Activated naive CD4-positive, alpha-beta T cell treated with Interleukin-2 at 50 U/mL for 16 hours (primary cell): ENCODE results near the gene TNRC6B.

ENCODE experiments used
- DNase-seq: peaks from one replicate; pipeline ENCODE4 v3.0.0-alpha.2; 2020

TNRC6B gene

DNA sequence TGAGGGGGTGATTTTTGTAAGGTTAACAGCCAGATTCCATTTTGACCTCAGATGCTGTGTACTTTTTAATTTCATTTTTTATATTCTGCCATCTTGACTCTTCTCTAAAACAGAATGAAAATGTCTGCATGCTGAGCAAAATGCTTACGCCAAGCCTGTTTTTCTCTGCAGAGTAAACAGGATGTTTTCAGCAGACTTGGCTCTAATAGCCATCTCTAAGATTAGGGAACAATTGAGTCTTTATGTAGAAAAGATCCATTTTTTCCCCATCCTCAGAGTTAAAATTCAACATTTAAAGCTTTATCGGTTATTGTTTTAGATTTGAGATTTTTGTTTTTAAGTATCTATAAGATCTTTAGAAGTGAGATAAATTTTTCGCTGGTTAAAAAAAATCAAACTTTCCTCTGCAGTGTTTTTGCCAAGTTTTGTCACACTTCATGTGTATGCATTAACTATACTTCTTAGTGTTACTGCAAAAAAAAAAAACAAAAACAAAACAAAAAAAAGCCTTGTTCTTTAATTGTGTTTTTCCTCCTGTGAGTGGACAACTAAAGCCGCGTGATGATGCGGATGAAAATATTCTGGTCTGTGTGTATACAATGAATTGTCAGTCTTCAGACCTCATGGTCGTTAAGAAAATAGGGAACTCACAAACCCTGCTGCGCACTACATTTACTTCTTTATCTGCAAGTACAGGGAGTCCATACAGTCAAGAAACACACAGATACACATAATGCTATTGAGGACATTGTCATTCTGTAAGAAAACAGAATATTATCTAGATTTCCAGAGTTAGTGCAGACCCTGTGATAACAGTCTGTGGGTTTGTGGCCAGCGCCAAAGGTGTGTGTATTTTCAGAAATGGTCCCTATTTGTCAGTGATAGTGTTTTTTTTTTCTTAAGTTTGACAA, 151.1 kb downstream of the TNRC6B start:
- no peak for DNase-seq

DNA sequence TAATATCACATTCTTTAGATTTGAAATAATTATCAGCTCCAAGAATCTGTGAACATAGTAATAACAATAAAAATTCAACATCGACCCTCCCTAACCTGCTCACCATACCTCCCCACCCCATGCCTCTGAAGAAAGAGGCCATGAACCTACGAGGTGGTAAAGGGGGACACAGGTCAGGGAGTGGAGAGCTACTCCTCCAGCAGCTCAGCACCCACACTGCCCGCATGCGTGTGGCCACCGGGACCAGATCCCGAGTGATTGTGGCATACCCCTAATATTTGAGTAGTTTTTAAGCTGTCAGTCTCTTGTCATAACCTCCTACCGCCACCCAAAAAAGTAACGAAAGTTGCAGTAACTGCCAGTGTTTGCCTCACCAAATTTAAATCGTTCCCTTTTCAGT, 151.7 kb downstream of the TNRC6B start:
- DNase-seq: no peak

- DNase-seq: no peak
These were observed 152.4 kb downstream of the TNRC6B start for GRCh38 chr22:40330086-40330485.

DNA sequence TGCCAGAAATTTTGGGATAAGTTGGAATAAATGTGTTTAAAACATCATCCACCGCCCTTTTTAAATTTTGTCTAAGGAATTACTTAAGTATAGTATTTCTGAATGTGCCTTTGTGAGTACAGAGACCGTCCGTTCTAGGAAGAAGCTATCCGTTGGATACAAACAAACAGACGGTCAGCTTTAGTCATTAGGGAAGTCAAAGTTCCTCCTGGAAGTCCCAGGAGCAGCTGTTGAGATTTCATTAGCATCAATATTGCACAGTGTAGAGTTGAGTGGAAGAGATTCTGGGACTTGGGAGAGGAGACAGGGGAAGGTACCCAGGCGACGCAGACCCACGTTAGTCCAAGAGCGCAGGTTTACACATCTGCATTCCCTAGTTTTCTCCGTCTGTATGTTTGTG, 152.9 kb downstream of the TNRC6B start:
- DNase-seq: no peak

GRCh38 chr22:40331706-40332105, 154.0 kb downstream of the TNRC6B start:
- DNase-seq: no peak

- DNase-seq: no peak
These were observed 154.6 kb downstream of the TNRC6B start for GRCh38 chr22:40332319-40332781.

DNA sequence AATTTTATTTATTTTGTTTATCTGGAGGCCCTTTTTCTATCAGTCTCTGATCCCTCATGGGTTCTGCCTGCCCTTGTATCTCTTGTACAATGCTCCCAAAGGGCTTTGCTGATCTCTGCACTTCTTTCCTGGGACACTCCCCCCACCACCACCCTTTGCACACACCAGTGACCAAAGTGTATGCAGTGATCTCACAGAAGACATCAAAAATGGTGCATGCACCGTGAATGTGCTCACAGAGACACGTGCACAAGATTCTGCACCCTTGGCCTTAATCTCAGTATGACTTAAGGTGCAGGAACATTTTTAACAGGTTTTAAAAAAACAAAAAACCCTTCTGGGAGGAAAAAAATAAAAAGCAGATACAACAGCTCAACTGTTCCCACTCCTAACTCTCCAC, 156.3 kb downstream of the TNRC6B start:
- no peak for DNase-seq

DNA sequence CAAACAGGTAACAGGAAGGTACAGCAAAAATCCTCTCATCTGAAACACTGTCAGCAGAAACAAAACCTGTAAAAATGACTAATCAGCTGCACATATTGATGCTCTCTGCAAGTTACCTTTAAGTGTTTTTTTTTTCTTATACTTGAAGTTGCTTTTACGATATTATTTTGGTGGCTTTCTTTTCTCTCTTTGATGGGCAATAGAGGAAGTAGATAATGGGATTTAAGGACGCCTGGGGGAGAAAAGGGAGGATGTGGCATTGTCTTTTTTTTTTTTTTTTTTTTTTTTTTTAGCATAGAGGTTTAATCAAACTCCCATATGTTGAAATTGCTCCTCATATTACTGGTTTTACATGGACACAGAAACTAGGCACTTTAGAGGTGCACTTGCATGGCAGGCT, 157.2 kb downstream of the TNRC6B start:
- DNase-seq: no peak

DNA sequence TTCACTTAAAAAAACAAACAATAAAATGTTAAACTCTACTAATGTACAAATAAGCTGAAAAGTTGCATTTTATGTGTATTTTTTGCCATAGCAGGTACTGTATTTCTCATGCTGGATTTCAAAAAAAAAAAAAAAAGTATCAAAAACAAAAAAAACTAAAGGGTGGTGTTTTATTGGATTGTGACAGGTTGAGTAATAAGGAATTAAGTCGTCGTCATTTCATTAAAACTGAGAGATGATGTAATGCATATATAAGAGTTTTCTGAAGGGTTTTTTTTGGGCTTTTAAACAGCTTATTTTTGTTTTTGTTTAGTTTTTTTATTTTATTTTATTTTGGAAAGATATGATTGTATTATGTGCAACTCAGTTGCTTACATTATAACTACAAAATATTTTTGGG, 157.6 kb downstream of the TNRC6B start:
- DNase-seq: no peak

- DNase-seq: no peak
These were observed 162.3 kb downstream of the TNRC6B start for GRCh38 chr22:40340044-40340443.

GRCh38 chr22:40341604-40342003, 163.9 kb downstream of the TNRC6B start:
- DNase-seq: no peak

DNA sequence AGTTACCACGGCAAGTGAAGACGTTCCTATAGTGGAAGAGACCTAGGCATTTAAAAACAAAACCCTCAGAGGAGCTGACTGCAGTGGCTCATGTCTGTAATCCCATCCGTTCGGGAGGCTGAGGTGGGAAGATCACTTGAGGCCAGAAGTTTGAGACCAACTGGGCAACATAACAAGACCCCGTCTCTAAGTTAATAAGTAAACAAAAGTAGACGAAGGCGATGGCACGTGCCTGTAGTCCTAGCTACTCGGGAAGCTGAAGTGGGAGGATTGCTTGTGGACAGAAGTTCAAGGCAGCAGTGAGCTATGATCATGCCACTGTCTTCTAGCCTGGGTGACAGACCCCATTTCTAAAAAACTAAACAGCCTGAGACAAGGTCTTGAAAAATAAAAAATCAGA, 164.8 kb downstream of the TNRC6B start:
- DNase-seq: no peak

- DNase-seq: peak; percentile 40
These were observed 167.5 kb downstream of the TNRC6B start for GRCh38 chr22:40345271-40345670.

- DNase-seq: peak; percentile 74
These were observed 168.1 kb downstream of the TNRC6B start for GRCh38 chr22:40345815-40346184.

DNA sequence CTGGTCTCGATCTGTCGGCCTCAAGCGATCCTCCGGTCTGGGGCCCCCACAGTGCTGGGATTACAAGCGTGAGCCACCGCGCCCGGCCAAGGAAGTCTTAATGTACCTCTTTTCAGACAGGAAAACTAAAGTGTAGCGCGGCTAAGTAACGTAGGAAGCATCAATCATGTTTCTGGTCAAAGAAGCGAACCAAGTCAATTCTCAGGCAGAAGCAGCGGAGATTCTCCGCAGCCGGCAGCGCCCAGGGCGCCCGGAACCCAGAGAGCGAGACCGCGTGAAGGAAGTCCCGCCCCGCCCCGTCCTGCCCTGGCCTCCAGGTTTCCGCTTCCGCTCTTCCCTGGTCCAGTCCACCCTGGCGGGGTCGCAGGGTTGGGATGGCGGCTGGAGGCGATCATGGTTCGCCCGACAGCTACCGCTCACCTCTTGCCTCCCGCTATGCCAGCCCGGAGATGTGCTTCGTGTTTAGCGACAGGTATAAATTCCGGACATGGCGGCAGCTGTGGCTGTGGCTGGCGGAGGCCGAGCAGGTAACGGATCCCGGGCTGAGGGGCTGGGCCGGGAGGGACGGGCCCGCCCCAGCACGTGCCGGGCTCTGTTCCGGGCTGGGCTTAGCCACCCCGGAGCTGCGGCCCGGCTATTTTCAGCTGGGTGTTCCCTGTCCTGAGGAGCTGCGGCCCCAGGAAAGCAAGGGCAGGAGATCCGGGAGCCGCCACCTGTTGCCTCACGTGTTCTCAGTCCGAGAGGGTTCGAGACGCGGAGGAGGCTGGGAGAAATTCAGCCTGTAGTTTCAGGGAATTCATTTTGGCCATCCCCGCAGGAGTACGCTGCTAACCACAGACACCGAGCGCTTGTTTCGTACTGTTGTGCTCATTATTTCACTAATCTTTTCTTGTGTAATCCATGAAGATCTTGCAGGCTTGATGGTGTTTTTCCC, 168.7 kb downstream of the TNRC6B start, which contains the start of gene ADSL:
TSS of gene ADSL (plus strand) at position 316 of the 934 bp plus-strand sequence. CDS start at position 375, 59 bp downstream.
- DNase-seq: peak; percentile 88

- no peak for DNase-seq
These were observed 169.6 kb downstream of the TNRC6B start for GRCh38 chr22:40347300-40347699.

DNA sequence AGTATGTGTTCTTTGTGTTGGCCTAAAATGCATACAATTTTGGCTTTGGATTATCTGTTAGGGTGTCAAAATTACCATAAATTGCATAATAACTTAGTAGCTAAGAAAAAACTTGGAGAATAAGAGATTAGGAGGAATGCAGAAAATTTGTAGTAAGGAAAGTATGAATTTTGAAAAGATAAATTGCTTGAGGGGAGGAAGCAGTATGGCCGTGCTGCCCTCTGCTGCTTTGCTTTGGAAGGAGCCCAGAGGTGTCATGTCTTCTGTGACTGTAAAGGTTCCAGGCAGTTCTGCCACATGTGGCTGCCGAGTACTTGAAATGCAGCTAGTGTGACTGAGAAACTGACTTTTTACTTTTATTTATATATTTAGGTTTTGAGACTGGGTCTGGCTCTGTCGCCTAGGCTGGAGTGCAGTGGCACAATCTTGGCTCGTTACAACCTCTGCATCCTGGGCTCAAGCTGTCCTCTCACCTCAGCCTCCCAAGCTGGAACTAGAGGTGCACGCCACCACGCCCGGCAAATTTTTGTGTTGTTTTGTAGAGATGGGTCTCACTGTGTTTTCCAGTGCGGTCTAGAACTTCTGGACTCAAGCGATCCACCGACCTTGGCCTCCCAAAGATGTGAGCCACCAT, 170.4 kb downstream of the TNRC6B start:
- DNase-seq: peak; percentile 73

DNA sequence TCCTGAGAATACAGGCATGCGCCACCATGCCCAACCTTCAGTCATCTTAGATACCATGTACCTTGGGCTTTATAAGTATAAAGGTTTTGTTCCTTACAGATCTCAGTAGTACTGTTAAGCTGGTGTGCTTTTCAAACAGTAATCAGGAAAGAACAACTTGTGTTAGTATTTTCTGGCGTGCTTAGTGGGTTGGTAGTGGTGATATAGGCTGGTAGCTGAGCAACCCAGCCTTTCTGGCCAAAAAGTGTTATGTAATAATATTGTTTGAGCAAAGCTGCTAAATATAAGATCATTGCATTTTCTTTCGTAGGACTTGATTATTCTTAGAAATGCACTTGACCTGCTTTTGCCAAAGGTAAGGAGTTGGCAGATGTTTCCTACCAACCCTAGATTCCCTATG, 175.0 kb downstream of the TNRC6B start:
- DNase-seq: no peak

GRCh38 chr22:40361100-40361499, 183.4 kb downstream of the TNRC6B start:
- no peak for DNase-seq

DNA sequence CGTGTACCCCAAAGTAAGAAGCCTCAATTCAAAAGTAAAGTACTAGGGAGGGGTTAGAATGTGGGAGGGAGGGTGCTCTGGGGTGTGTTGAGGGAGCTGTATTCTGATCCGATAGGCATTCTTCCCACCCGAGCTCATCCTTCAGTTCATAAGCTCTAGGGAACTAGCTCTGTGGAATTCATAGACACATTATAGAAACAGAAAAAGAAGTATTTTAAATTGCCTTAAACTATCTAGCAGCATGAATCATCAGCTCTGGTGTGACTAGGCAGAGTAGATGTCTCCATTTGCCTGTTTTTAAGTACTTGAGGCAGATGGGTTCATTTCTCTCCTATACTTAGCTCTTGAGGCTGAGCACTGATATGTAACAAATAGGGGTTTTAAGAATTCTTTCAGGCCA, 185.3 kb downstream of the TNRC6B start:
- no peak for DNase-seq

DNA sequence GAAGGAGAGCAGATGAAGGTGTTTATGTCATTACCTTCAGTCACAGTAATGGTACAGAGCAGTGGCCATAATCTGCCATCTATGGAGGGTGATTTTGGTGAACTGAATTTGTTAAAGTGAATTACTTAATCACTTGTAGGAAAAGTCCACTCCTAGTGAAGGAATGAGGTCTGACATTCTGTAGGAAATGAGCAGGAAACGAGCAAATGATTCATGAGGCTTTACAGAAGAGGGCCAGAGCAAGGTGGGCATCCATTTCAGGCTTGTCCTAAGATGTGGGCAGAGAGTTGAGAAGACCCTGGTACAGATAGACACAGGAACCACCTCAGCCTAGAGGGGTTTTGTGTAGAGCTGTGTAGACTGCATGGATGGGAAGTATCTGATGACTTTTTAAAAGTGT, 186.7 kb downstream of the TNRC6B start:
- no peak for DNase-seq

DNA sequence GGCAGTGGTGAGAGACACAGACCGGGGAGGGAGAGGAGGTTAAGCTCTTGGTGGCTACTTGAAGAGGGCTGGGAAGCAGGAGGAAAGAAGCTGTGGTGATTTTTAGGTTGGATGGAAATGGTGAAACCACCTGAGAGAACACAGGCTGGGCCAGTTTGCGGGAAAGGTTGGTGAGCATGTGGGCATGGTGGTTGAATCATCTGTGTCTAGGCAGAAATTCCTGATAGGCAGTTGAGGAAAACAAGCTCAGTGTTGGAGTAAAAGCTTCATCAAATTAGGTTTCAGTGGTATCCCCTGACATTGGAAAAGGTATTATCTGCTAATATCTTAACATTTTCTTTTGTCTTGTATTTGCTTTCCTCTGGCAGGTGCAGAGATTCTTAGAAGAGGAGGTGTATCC, 188.3 kb downstream of the TNRC6B start:
- no peak for DNase-seq

- no peak for DNase-seq
These were observed 189.6 kb downstream of the TNRC6B start for GRCh38 chr22:40367342-40367741.
